ENCODE measurements around the gene BSND. TPM values are rescaled to one million over a fixed set of nuclear protein-coding genes. Genes with fewer than 3 reads are reported as not detected.
A peak's percentile ranks its signal among the peaks of the same experiment; 100 is the strongest.
"Not testable (repeated sequence)": the region's sequence is repeated elsewhere in the genome, so short reads cannot be mapped to it uniquely, and the experiment has no call there.

BSND gene
- total RNA-seq, 4 donors from 2014 or later: not detected

- DNase-seq (ENCODE audit: low spot score in 2 of 2): no peak
- WGBS, 2 donors: 69 to 75% methylated on average over 4 of the region's 4 CpGs
- intact Hi-C loops (cut with DNase I; ENCODE audit: low total_unique reads): no loop called here
- no peak for TF ChIP-seq POLR2A (IDR thresholded peaks at IDR 0.05)
- TF ChIP-seq CTCF (IDR thresholded peaks at IDR 0.05): no peak
- H3K4me3 ChIP-seq (ENCODE audit: low read depth, poor library complexity, severe bottlenecking): no peak overlapping the region
Observed at GRCh38 chr1:54962612-54963395, 35.9 kb upstream of the BSND start.

DNA sequence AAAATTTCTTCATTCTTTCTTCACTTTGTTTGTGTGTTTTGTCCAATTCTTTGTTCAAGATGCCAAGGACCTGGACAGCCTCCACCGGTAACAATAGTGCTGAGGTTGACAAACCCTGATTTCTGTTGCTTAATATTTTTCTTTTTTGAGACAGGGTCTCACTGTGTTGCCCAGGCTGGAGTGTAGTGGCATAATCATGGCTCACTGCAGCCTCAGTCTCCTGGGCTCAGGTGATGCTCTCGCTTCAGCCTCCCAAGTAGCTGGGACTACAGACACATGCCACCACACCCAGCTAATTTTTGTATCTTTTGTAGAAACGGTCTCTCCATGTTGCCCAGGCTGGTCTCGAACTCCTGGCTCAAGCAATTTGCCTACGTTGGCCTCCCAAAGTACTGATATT is 34.9 kb upstream of the BSND start:
- 92 to 96% methylated on average over 5 of the region's 5 CpGs for WGBS, 2 donors
- peak in 1 of 2 donors; percentile 56 for DNase-seq (ENCODE audit: low spot score in 2 of 2)
- intact Hi-C loops (cut with DNase I; ENCODE audit: low total_unique reads); H3K4me3 ChIP-seq (ENCODE audit: low read depth, poor library complexity, severe bottlenecking): not testable (repeated sequence)

- intact Hi-C loops (cut with DNase I; ENCODE audit: low total_unique reads): no loop called here
- peak; percentile 78 to 94 for DNase-seq (ENCODE audit: low spot score in 2 of 2)
- TF ChIP-seq POLR2A (IDR thresholded peaks at IDR 0.05) (no peak), CTCF (IDR thresholded peaks at IDR 0.05) (no peak)
- 41 to 64% methylated on average over 7 of the region's 7 CpGs for WGBS, 2 donors
- no peak overlapping the region for H3K4me3 ChIP-seq (ENCODE audit: low read depth, poor library complexity, severe bottlenecking)
Observed at GRCh38 chr1:54965624-54966340, 33.0 kb upstream of the BSND start.

- peak in 1 of 2 donors; percentile 36 for DNase-seq (ENCODE audit: low spot score in 2 of 2)
- intact Hi-C loops (cut with DNase I; ENCODE audit: low total_unique reads): no loop called here
- no peak for TF ChIP-seq CTCF (IDR thresholded peaks at IDR 0.05)
- TF ChIP-seq POLR2A (IDR thresholded peaks at IDR 0.05): no peak
- no peak overlapping the region for H3K4me3 ChIP-seq (ENCODE audit: low read depth, poor library complexity, severe bottlenecking)
- WGBS, 2 donors: 67 to 74% methylated on average over 5 of the region's 5 CpGs
Observed at GRCh38 chr1:54967372-54967771, 31.4 kb upstream of the BSND start.

- WGBS, 2 donors: 57 to 60% methylated on average over 4 of the region's 4 CpGs
- no peak for DNase-seq (ENCODE audit: low spot score in 2 of 2)
- TF ChIP-seq CTCF (IDR thresholded peaks at IDR 0.05) (no peak), POLR2A (IDR thresholded peaks at IDR 0.05) (no peak)
- intact Hi-C loops (cut with DNase I; ENCODE audit: low total_unique reads): no loop called here
- H3K4me3 ChIP-seq (ENCODE audit: low read depth, poor library complexity, severe bottlenecking): no peak overlapping the region
Observed at GRCh38 chr1:54968551-54968950, 30.2 kb upstream of the BSND start.

GRCh38 chr1:54969879-54970278 is 28.9 kb upstream of the BSND start:
- WGBS, 2 donors: 82 to 95% methylated on average over 1 of the region's 1 CpG

More at GRCh38 chr1:54969879-54970278, 28.9 kb upstream of the BSND start:
- intact Hi-C loops (cut with DNase I; ENCODE audit: low total_unique reads): no loop called here
- TF ChIP-seq CTCF (IDR thresholded peaks at IDR 0.05): no peak
- no peak for TF ChIP-seq POLR2A (IDR thresholded peaks at IDR 0.05)
- DNase-seq (ENCODE audit: low spot score in 2 of 2): peak in 1 of 2 donors; percentile 31
- no peak overlapping the region for H3K4me3 ChIP-seq (ENCODE audit: low read depth, poor library complexity, severe bottlenecking)
